GM21423 (cell line): ENCODE data around the gene CARD11.
A peak's percentile ranks its signal among the peaks of the same experiment; 100 is the strongest.

ENCODE experiments used
- ATAC-seq: cut with Tn5 transposase; IDR thresholded peaks from one replicate; pipeline ENCODE4 v1.9.1; 2021; ENCODE audit warnings: mild to moderate bottlenecking, moderate library complexity; ENCODE audit not compliant: unreplicated experiment

The CARD11 gene

DNA sequence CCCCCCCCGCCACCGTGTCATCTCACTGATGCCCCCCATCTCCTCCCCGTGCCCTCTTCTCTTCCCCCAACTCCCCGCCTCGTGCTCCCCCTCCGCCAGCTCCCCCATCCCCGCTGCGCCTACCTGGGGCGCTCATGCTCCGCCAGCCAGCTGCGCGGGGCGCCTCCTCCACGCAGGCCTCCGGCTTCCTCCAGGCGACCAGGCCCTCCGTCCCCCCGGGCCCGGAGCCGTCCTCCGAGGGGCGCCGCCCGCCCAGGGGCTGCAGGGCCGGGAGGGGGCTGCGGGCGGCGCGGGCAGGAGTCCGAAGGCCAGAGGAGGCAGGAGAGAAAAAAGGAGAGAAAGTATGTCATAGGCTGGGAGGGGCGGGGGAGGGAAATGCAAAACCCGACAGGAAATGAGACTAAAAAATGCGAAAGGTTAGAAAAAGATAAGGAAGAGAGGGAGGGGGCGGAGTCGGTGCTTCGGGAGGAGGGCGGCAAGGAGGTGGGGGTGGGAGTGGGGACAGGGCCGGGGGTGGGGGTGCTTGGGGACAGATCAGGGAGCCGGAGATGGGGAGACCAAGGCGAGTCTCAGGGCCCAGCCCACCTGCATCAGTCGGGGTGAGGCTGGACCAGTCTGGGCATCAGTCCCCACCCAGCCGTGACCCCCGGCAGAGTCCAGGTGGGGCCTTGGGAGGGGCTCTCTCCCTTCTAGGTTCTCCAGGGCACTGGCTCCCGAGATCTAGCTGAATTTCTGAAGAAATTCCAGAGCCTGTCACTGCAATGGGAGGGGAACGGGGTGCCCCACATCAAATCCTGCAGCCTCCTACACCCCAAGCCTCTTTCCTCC lies at the start of gene CARD11:
Gene CARD11 (minus strand): TSS at position 324 of the 828 bp plus-strand sequence. CDS start 85,361 bp downstream, outside the sequence.
- peak; percentile 32 for ATAC-seq

DNA sequence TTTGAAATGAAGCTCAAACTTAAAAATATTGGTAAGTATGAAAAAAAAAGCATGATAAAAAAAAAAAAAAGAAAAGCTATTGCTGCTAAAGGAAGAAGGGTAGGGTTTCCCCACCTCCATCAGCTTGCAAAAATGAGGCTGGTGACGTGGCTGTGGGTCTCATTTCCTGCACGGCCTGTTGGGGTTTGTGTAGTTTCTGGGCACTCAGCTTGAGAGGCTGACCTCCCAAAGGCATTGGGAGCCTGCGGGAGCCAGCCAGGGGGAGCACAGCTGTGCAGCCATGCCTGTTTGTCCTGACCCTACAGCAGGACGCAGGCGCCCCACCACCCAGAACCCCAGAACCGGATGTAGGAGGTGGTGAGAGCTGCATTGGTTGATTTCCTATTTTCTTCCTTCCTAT lies 48.8 kb upstream of the CARD11 start:
- ATAC-seq = peak; percentile 91

DNA sequence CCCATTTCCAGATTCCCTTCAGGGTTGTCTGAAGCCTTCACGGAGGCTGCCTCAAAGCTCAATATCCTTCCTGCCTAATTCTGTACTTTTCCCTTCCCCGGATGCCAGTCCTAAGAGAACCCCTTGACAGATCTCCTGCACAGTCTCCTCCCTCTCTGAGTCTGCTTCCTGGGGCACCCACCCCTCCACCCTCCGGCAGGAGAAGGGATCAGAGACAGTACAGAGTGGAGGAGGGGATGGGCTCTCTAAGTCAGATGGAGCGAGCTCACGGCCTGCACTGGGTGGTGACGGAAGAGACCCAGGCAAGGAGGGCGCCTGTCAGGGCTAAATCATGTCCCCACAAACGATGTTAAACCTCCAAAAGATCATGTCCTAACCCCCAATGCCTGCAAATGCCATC lies 48.0 kb upstream of the CARD11 start:
- ATAC-seq = no peak

DNA sequence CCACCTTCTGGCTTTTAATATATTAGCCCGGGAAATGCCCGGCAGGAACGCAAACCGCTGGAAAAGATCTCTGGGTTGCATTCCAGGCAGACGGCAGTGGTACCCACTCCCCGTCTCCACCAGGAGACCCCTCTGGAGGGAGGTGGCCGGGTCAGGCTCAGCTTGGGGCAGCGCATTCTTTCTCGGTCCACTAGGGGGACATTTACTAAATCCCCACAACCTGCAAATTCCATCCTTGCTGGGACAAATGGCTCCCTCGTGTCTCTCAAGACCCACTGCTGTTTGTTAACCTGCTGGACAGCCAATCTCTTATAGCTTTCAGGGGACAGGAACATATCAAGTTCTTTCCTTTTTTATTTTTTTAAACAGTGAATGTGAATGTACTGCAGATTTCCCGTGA lies 45.8 kb upstream of the CARD11 start:
- no peak for ATAC-seq

DNA sequence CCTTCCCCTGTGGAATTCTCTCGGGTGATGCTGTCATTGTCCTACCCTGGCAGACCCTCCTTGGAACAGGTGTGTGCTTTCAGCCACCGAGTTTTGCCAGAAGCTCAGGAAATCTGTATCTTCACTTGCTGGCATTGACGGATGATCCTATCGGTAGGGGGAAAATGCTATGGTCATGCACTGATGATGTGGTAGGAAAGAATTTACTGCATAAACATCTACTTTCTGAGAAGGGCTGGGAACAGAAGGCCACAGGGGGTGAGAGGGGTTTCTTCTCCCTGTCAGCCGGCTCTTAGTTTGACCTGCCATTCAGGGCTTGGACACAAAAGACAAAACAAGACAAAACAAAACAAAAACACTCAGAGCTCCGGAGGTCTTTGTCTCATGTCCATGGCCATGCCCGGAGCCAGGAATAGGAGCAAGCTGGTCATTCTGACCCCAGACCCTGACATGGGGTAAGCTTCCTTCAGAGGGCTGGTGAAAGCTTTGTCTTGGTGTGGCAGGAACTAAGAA lies 43.6 kb upstream of the CARD11 start:
- ATAC-seq = no peak

DNA sequence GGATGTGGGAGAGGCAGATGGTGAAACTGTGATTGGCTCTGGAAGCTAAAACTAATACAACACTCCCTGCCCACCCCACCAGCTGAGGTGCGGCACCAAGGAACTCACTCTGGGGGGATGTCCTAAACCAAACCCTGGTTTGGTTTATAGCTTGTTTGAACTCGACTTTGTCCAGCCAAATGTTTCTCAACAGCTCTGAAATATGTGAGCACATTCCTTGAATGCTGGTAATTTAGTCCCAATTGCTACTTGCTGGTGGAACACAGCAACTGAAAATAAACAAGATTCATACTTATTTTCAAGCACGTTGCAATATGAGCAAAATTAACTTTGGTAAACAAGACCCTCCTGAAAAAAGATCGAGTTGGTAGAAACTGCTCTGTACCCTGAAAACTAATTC lies 39.7 kb upstream of the CARD11 start:
- no peak for ATAC-seq

DNA sequence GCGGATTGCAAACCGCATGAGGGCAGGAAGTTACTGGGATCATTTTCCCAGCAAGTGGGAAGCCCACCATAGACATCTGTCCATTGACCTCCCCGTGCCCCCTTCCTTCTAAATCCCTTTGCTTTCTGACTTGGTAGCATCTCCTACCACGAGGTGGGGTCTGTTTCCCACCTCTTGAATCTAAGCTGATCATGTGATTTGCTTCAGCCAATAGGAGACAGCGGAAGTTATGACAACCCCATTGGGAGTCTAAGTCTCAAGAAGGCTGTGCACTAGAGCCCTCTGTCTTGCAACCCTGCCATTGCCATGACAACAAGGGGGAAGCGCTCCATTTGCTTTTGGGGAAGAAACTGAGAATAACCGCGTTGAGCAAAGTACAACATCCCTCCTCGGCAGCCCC lies 39.2 kb upstream of the CARD11 start:
- no peak for ATAC-seq

DNA sequence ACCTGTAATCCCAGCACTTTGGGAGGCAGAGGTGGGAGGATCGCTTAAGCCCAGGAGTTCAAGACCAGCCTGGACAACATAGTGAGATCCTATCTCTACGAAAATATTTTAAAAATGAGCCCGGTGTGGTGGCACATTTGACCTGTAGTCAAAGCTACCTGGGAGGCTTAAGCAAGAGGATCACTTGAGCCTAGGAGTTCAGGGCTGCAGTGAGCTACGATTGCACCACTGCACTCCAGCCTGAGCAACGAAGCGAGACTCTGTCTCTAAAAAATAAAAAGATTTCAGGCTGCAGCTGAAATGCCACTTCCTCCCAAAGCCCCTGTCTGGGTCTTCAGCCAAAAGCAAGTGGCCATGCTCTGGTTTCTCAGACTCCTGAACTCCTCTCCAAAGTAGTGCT lies 38.7 kb upstream of the CARD11 start:
- no peak for ATAC-seq

DNA sequence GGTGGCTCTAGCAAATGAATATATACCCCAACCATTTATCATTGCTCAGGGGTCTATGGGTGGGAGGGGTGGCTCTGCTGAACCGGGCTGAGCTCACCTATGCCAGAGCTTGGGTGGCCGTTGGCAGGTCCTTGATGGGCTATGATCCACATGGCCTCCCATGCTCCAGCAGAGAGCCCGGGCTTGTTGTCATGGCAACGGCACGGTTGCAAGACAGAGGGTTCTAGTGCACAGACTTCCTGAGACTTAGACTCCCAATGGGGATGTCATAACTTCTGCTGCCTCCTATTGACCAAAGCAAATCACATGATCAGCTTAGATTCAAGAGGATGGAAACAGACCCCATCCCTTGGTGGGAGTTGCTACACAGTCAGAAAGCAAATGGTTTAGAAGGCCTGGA lies 36.4 kb upstream of the CARD11 start:
- ATAC-seq = no peak

DNA sequence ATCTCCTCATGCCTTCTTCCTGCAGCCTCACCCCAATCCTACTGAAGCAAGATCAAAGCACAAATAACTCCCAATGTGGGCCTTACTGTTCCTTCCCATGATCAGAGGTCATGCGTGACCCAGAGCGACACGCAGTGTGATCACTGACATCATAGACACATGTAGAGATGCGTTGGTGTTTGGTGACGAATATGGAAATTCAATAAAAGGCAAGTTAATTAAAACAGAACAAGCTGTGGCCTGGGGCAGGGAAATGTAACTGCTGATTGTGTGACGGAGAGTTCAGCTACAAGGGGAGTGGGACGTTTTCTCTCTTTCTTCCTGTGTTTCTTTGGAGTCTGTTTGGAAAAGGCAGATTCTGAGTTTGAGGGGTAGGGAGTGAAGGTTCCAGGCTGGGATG lies 34.8 kb upstream of the CARD11 start:
- ATAC-seq = no peak

DNA sequence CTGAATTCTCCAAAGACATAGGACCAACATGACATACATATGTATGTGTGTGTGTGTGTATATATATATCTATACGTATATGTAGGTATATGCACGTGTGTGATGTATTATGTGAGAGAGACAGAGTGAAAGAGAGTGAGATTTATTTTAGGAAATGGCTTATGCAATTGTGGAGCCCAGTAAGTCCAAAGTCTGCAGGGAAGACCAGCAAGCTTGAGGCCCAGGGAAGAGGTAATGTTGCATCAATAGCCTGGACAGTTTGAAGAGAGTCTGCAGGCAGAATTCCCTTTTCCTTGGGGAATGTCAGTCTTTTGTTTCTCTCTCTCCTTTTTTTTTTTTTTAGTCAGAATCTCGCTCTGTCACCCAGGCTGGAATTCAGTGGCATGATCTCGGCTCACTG lies 33.0 kb upstream of the CARD11 start:
- ATAC-seq = no peak

DNA sequence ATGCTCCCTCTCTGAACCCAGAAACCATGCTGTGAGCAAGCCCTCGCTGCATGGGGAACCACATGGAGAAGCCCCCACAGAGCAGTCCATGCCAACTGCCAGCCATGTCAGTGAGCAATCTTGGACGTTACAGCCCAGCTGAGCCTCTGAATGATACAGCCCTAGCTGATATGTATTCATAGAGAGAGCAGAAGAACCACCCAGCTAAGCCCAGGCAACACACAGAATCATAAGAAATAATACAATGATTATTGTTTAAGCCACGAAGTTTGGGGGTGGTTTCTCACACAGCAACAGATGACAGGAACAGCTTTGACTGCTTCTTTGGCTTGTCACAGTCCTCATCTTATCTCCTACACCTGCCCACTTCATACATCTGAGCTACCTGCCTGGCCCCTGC lies 32.5 kb upstream of the CARD11 start:
- ATAC-seq = no peak

DNA sequence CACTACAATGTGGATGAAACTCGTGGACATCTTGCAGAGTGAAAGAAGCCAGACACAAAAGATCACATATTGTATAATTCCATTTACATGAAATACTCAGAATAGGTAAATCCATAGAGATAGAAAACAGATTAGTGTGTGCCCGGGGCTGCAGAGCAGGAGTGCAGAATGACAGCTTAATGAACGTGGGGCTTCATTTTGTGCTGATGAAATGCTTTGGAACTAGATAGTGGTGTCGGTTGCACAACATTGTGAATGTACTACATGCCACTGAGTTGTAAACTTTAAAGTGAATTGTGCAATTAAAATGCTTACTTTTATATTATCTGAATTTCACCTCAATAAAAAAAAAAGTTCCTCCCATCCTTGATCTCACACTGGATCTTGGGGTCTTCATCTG lies 31.8 kb upstream of the CARD11 start:
- ATAC-seq = no peak

DNA sequence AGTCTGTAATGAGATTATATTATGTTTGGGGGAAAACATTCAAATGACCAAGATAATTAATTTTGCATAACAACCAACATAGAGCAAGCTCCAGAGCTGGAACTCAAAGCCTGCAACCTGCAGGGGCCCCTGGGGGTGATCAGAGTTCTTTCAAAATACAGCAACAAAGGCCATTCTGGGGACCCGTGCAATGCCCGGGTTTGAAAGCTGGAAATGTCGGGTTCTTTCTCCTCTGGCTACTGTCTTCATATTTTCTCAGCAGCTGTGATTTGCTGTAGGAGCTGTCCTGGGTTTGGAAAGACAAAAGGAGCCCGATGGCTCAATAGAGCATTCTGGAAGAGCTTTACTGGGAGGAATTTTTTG lies 30.8 kb upstream of the CARD11 start:
- ATAC-seq = no peak

DNA sequence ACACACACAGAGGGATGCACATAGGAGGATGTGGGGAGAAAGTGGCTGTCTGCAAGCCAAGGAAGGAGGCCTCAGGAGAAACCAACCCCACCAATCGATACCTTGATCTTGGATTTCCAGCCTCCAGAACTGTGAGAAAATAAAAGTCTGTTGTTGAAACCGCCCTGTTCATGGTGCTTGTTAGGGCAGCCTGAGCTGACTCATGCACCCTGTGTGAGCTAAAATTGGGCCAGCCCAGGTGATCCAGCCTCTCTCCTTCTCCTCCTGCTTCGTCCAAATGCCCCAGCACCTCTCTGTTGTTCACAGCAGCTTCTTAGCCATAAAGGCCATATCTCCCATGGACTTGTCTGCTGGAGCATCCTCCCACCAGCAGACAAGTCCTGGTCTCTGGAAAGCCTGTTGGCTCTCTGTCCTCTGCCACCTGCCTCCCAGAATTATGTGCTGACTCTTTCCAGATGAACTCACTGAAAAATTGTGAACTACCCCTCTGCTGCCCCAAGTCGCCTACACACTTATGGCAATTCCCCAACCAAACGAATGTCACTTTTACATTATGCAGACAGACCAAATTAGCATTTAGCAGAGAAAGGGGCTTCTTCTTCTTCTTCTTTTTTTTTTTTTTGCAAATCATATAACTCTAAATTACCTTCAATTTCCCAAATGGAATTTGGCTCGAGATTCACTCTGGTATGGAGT lies 30.2 kb upstream of the CARD11 start:
- ATAC-seq = no peak

DNA sequence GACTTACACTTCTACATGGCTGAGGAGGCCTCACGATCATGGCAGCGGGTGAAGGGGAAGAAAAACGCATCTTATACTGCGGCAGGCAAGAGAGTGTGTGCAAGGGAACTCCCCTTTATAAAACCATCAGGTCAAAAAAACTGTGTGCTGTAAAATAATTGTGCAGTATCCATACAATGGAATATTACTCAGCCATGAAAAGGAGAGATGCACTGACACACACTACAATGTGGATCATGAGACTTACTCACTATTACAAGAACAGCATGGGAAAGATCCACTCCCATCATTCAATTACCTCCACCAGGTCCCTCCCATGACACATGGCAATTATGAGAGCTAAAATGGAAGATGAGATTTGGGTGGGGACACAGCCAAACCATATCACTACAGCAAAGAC lies 27.2 kb upstream of the CARD11 start:
- ATAC-seq = no peak

DNA sequence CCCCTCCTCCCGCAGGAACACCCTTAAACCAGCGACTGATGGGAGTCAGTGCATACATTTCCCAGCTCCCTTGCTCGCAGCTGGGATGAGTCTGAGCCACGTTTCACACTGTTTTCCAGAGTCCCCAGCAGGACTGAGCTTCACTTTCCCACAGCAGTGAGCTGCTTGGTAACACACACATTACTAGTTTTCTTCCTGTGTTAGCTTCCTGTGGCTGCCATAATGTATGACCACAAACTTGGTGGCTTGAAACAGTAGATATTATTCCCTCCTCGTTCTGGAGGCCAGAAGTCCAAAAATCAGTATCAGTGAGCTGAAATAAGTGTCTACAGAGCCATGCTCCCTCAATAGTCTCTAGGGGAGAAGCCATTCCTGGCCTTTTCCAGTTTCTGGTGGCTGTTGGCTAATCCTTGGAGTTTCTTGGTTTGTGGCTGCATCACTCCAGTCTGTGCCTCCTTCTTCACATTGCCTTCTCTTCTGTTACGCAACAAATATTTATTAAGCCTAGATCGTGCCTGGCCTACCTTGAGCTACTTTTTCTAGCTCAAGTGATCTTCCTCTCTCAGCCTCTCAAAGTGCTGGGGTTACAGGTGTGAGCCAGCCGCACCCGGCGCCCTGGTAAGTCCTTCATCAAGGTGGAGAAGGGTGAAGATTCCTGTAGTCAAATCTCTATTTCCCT lies 26.2 kb upstream of the CARD11 start:
- ATAC-seq = no peak

DNA sequence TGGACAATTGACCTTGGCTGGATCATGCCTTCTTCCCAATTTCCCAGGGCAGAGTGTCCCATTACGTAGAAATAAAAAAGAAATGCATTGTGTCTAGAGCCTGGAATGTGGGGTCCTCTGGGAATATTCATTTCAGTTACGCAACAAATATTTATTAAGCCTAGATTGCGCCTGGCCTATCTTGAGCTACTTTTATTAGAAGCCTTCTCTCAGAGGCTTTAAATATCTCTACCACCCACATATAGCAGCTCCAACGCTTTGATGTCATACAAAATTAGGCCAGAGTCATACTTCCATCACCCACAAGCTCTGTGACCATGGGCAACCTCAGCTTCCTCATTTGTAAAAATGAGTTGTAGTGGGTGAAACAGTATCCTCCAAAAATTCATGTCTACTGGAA lies 24.9 kb upstream of the CARD11 start:
- no peak for ATAC-seq

DNA sequence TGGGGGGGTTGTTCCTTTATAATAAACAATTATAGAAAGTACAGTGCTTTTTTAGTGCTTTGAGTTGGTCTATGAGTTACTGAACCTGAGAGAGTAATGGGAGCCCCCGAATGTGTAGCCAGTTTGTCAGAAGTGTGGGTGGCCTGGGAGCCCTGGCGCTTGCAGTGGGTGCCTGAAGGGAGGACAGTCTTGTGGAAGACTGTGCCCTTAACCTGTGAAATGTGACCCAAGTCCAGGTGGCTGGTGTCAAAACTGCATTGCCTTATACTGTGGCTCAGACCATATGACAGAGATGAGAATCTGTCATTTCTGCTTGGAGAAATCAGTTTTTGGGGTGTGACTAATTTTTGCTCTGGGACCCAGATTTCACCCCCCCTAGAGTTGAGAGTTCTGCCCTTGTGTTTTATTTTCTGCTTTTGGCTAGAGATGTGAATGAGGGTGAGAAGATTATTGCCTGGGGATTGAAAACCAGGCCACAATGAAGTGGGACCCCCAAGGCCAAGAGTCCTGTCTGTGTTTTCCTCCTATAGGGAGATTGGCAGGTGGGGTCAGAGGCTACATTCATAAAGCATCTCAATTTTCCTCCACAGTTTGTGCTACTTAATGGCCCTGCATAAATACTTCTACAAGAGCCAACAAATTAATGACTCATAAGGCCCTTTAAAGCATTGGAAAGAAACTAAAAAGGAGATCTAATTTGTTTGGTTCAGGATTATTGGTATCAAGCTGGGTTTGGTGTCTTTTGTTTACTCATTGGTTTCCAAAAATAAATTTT lies 24.1 kb upstream of the CARD11 start:
- no peak for ATAC-seq

DNA sequence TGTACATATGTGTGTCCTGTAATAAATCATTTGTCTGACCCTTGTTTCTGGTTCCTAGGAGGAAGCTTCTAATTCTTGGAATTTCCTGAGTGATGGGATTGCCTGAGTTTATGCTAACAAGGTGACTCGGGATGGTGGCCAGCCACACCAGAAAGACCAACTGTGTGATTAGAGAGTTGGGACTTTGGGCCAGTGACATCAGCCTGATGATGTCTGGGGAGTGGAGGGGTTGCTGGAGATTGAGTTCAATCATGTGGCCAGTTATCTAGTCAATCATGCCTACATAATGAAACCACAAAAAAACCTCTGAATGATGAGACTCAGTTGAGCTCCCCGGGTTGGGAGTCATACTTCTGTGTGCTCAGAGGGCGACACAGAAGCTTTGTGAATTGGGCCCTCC lies 23.5 kb upstream of the CARD11 start:
- ATAC-seq = no peak

DNA sequence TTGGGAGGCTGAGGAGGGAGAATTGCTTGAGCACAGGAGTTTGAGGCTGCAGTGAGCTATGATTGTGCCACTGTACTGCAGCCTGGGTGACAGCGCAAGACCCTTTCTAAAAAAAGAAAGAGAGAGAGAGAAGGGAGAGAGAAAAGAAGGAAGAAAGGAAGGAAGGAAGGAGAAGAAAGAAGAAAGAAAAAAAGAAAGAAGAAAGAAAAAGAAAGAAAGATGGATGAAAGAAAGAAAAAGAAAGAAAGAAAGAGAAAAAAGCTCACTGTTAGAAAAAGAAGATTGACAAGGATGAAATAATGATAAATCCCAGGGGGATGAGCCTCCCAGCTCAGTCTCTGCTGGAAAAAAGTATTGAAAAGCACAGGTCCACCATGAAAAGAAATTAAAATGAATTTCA lies 22.8 kb upstream of the CARD11 start:
- no peak for ATAC-seq
